ENCODE measurements around the gene CPM.
A peak's percentile ranks its signal among the peaks of the same experiment; 100 is the strongest.
"Not testable (repeated sequence)": the region's sequence is repeated elsewhere in the genome, so short reads cannot be mapped to it uniquely, and the experiment has no call there.

Gene CPM

GRCh38 chr12:68876461-68876860 lies 56.5 kb downstream of the CPM start:
- no peak for DNase-seq

DNA sequence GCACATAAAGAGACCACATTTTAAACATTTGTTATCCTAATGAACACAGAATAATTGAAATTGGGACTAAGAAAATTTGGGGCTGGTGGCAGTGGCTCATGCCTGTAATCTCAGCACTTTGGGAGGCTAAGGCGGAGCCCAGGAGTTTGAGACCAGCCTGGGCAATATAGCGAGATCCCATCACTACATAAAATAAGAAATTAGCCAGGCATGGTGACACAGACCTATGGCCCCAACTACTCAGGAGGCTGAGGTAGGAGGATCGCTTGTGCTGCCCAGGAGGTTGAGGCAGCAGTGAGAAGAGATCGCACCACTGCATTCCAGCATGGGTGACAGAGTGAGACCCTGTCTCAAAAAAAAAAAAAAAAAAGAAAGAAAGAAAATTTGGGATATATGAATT lies 59.7 kb downstream of the CPM start:
- no peak for DNase-seq

DNA sequence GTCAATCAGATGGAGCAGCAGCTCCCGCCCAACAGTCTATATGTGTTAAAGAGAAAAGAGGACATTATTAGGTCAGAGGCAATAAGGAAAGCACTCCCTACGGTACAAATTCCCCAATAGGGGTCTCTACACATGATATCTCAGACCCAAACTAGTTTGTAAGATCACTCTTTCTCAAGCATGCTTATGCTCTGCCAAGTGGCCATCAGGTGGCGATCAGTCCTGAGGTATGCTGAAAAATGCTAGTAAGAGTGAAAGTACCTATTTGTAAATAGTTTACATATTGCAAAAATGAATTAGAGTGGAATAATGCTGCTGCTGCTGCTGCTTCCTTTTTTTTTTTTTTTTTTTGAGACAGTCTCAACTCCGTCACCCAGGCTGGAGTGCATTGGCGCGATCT lies 61.0 kb downstream of the CPM start:
- DNase-seq = no peak

DNA sequence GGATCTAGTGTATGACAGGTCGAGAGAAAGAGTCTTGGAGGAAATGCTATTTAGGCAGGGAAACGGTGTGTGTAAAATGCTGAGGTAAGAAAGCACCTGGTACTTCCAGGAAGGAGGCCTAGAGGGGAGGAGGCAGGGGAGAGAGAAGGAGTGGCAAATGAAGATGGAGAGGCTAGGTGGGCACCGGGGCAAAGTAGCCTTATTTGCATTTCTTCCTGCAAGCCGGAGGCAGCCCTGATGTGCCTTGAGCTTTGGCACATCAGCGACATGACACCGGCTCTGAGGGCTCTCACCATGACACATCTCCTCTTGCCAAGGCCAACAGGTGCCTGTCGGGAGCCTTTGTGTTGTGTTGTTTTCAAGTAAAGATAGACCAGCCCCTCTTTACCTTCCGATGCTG lies 61.6 kb downstream of the CPM start:
- DNase-seq = no peak

DNA sequence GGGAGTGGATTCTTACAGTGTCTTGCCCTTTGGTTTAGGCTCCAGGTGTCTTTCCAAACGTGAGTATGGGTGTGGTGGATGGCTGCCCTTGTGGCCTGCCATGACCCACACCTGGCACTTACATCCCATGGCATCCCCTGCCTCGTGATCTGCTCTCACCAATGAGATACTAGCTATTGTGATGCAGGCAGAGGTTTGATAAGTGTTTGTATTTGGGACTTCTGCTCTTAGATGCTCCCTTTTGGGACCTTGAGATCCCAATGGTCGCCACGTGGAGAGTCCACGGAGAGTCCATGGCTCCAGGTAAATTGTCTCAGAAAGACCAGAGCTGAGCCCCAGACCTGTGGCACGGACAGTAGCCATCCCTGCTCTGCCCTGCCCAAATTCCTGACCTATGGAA lies 62.5 kb downstream of the CPM start:
- no peak for DNase-seq

- no peak for DNase-seq
Observed at GRCh38 chr12:68870011-68870410, 63.0 kb downstream of the CPM start.

GRCh38 chr12:68868043-68868790 lies 64.8 kb downstream of the CPM start:
- peak; percentile 78 for DNase-seq

DNA sequence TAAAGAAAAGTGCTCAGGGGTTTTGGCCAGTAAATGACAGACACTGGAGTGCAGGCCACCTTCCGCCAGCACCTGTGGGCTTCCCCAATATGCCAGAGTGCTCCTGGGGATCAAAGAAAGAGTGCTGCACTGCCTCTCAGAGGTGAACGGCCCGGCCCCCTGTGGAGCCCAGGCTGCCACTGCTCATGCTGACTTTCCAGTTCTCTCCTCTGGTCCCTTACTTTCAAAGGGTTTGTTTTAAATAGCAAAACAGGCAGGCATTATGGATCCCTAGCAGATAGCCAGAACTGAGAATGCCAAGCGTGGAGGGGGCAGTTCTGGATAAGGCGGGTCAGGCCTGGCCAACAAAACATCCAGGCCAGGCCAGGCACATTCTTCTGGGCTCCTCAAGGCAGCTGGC lies 65.4 kb downstream of the CPM start:
- DNase-seq = no peak

DNA sequence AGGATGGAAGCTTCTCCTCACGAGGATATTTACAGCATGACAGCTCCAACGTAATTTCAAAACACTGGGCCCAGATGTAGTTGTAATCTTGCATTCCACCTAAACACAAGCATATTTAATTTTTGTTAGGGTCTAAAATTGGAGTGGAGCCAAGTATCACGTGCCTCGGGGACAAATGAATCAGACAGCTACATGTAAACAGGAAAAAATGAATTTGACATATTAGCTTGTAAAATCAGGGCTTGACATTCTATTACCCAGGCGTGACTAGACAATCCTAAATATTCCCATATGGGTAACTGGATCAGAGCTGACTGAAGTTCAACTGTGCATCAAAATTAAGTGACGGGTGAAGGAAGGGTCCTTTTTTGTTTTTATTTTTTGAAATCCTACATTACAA lies 66.0 kb downstream of the CPM start:
- no peak for DNase-seq

DNA sequence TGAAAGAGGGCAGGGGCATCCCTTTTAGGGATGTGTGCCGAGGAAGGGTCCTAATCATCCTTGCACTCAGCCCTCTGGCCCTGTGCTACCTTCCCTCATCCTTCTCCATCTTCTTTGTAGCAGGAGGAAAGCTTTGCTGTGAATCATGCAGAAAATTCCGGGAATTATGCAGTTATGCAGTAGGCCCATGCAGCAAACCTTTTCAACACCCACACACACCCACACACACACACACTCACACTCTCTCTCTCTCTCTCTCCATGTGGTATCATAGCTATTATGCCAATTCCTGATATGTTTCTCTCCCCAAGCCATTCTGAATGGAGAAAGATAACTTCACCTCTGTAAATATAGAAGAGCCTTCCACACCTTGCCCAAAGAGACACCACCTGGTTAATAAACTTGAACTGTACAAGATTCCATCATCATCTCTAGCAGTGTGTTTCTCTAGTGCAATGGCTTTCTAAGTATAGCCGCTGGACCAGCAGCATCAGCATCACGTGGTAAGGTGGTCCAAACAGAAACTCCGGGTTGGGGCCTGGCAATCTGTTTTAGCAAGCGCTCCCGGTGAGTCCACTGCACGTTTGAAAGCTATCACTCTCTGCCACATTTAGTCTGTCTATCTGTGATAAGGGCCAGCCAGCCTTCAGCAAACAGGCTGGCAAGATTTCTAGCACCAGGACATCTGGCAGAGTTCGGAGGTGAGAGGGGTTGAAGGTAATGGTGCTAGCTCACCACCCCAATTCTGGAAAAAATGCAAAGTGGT lies 67.4 kb downstream of the CPM start:
- no peak for DNase-seq

DNA sequence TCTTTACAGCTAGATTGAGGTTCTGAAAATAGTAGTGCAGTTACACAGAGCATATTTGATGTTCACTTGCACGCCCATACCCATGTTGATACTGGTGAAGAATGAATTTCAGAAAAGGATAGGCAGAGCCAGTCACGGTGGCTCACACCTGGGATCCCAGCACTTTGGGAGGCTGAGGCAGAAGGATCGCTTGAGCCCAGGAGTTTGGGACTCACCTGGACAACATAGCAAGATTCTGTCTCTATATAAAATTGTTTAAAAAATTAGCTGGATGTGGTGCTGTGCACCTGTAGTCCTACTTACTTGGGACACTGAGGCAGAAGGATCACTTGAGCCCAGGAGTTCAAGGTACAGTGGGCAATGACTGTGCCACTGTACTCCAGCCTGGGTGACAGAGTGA lies 68.4 kb downstream of the CPM start:
- no peak for DNase-seq

DNA sequence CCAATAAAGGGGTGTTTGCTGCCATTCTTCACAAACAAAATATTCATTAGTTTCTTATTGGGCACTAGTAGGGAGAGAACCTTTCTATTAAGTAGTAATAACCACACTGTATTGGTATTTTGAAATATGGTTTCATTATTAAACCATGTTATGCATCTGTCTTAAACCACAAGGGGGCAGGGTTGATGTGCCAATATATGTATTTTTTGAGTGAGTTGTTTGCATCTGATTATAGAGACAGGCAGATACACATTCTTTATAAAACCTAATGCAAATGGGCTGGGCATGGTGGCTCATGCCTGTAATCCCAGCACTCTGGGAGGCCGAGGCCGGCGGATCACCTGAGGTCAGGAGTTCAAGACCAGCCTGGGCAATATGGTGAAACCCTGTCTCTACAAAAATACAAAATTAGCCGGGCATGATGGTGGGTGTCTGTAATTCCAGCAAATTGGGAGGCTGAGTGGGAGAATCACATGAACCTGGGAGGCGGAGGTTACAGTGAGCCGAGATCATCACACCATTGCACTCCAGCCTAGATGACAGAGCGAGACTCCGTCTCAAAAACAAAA lies 69.0 kb downstream of the CPM start:
- not testable (repeated sequence) for DNase-seq

- no peak for DNase-seq
Observed at GRCh38 chr12:68863109-68863770, 69.7 kb downstream of the CPM start.

GRCh38 chr12:68861890-68862289 lies 71.1 kb downstream of the CPM start:
- no peak for DNase-seq

GRCh38 chr12:68856510-68856909 lies 76.5 kb downstream of the CPM start:
- DNase-seq = no peak

DNA sequence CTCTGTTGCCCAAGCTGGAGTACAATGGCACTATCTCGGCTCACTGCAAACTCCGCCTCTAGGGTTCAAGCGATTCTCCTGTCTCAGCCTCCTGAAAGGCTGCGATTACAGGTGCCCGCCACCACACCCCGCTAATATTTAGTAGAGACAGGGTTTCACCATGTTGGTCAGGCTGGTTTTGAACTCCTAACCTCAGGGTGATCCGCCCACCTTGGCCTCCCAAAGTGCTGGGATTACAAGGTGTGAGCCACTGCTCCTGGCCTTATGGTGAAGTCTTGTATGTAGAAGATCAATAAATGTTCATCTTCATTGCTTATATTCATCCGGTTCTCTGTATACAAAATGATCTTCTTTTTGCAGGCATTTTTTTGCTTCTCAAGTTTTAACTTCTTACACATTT lies 77.2 kb downstream of the CPM start:
- DNase-seq = no peak

- no peak for DNase-seq
Observed at GRCh38 chr12:68855111-68855510, 77.9 kb downstream of the CPM start.

DNA sequence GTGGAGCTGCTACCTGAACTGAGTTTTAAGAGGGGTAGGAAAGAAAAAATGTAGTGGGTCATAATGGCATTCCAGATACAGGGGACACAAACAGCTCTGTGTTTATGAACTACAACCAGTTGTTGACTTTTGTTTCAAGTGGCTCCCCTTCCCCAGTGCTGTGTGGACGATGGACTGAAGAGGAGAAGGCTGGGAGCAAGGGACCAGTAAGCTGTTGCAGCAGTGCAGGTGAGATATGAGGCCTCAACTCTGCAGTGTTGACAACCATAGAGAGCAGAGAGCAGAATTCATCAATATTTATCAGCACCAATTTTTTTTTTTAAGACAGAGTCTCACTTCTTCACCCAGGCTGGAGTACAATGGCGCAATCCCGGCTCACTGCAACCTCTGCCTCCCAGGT lies 78.4 kb downstream of the CPM start:
- no peak for DNase-seq

GRCh38 chr12:68854078-68854468 lies 78.9 kb downstream of the CPM start:
- DNase-seq = no peak

GRCh38 chr12:68853396-68854077 lies 79.4 kb downstream of the CPM start:
- no peak for DNase-seq

DNA sequence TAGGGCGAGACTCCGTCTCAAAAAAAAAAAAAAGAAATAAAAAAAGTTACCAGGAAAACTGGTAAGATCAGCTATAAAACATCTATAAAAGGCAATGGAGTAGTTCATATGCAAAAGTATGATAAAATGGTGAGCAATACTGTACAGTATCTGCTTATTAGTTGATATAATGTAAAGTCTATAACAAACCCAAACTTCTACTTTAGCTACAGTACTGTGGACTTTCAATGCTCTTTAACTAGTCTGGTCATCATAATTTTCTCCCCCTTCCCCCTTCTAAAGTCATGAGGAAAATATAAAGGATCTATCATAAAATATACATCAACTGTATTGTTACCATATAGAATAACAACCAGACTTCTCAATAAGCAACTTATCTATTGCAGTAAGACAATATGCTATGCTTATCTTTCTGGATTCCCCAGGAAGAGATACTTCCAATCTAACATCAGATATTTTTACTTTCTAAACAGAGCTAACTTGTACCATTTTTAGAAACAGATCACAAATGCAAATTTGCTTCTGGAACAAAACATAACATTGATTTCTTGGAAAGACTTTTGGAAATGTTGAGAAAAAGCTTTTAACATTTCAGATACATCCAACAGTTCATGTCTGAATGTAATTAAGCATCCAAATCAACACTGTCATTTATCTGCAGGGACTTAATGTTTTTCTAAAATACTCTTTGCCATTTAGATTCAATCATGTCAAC lies 81.2 kb downstream of the CPM start:
- DNase-seq = no peak

- DNase-seq = no peak
Observed at GRCh38 chr12:68850390-68850789, 82.6 kb downstream of the CPM start.

Data from islet precursor cell (in vitro differentiated cells).